SK-N-SH (cell line): ENCODE measurements around the gene NANOS3. TPM values are rescaled to one million over a fixed set of nuclear protein-coding genes. Genes with fewer than 3 reads are reported as not detected.
A peak's percentile ranks its signal among the peaks of the same experiment; 100 is the strongest.

Experiments
- CTCF ChIA-PET: fragments of 300-600, 350-600 bp; formaldehyde crosslinking; extraction: SDS; loops from one replicate; lab custom pipeline; 2021; lab: Yijun Ruan, JAX
- POLR2A ChIA-PET: fragments of 350-600 bp; sonication (Branson Sonifier 250); formaldehyde crosslinking; extraction: SDS; loops from one replicate; lab custom pipeline; 2020; ENCODE audit warnings: antibody characterized with exemption, inconsistent platforms; lab: Yijun Ruan, JAX
- DNase-seq: peaks from one replicate; pipeline ENCODE4 v3.0.0; 2012
- H2AFZ ChIP-seq: fragments of 200-600 bp; sonication (generic); 2 replicates; pipeline ENCODE4 v1.8.1; 2016; ENCODE audit warnings: antibody characterized with exemption, mild to moderate bottlenecking, low read depth
- H3F3A ChIP-seq: fragments of 200-600 bp; sonication (generic); replicated peaks from 2 replicates; pipeline ENCODE3; 2016; ENCODE audit warnings: antibody characterized with exemption, mild to moderate bottlenecking; ENCODE audit not compliant: insufficient read depth
- H3K27ac ChIP-seq, 2 experiments: fragments of 200-500 bp in 1 of 2; fragments of 200-600 bp in 1 of 2; sonication (Bioruptor generic) in 1 of 2; sonication (generic), shearing (Covaris generic) in 1 of 2; 2 replicates each; pipeline versions ENCODE4 v1.5.1 to v1.6.1; 2014 to 2016; ENCODE audit warnings: low read depth in 2 of 2, inconsistent platforms in 1 of 2, low read length in 1 of 2, mild to moderate bottlenecking in 1 of 2, mixed read lengths in 1 of 2
- H3K27me3 ChIP-seq: fragments of 200-600 bp; sonication (generic), shearing (Covaris generic); 2 replicates; pipeline ENCODE4 v1.6.1; 2016; ENCODE audit warnings: mixed run types; ENCODE audit not compliant: insufficient read depth
- H3K36me3 ChIP-seq, 2 experiments: fragments of 200-500 bp in 1 of 2; fragments of 200-600 bp in 1 of 2; sonication (Bioruptor generic) in 1 of 2; sonication (generic) in 1 of 2; replicated peaks in 1 of 2; 2 replicates each; pipeline versions ENCODE3 to v1.5.1; 2014 to 2016; ENCODE audit warnings: low read length in 1 of 2, mild to moderate bottlenecking in 1 of 2; ENCODE audit not compliant: insufficient read depth in 2 of 2, control insufficient read depth in 1 of 2
- H3K4me1 ChIP-seq, 2 experiments: fragments of 200-500 bp in 1 of 2; fragments of 200-600 bp in 1 of 2; sonication (Bioruptor generic) in 1 of 2; sonication (generic), shearing (Covaris generic) in 1 of 2; 2 replicates each; pipeline versions ENCODE4 v1.5.1 to v1.6.1; 2014 to 2016; ENCODE audit warnings: low read depth in 1 of 2, low read length in 1 of 2, mixed run types in 1 of 2; ENCODE audit not compliant: insufficient read depth in 2 of 2, control insufficient read depth in 1 of 2
- H3K4me2 ChIP-seq: fragments of 200-600 bp; sonication (generic), shearing (Covaris generic); 2 replicates; pipeline ENCODE4 v1.6.1; 2017; ENCODE audit warnings: mixed run types
- H3K4me3 ChIP-seq, 2 experiments: fragments of 200-500 bp in 1 of 2; fragments of 200-600 bp in 1 of 2; sonication (Bioruptor generic) in 1 of 2; sonication (generic), shearing (Covaris generic) in 1 of 2; 2 replicates each; pipeline versions ENCODE4 v1.5.1 to v1.8.1; 2014 to 2016; ENCODE audit warnings: low read depth in 2 of 2, inconsistent platforms in 1 of 2, low read length in 1 of 2, mild to moderate bottlenecking in 1 of 2, mixed read lengths in 1 of 2, moderate library complexity in 1 of 2
- H3K79me2 ChIP-seq: fragments of 200-600 bp; sonication (generic); 2 replicates; pipeline ENCODE4 v1.8.1; 2017; ENCODE audit warnings: mild to moderate bottlenecking; ENCODE audit not compliant: insufficient read depth
- H3K9ac ChIP-seq: fragments of 200-600 bp; sonication (generic); 2 replicates; pipeline ENCODE4 v1.6.1; 2017; ENCODE audit warnings: mixed run types
- H3K9me2 ChIP-seq: fragments of 200-600 bp; sonication (generic); 2 replicates; pipeline ENCODE4 v1.6.1; 2017; ENCODE audit warnings: mixed run types
- H3K9me3 ChIP-seq: fragments of 200-600 bp; sonication (generic); 2 replicates; pipeline ENCODE4 v1.6.1; 2017; ENCODE audit warnings: mixed run types, mild to moderate bottlenecking, moderate library complexity
- H4K20me1 ChIP-seq: fragments of 200-600 bp; sonication (generic); 2 replicates; pipeline ENCODE4 v1.6.1; 2017; ENCODE audit warnings: mild to moderate bottlenecking, mixed run types; ENCODE audit not compliant: insufficient read depth
- CTCF ChIP-seq: fragments of 200-600 bp; sonication (generic); IDR thresholded peaks from 2 replicates; pipeline ENCODE4 v1.6.1; 2017; ENCODE audit warnings: antibody characterized with exemption, mild to moderate bottlenecking, moderate library complexity
- EZH2phosphoT487 ChIP-seq: fragments of 200-600 bp; sonication (generic); IDR thresholded peaks from 2 replicates; pipeline ENCODE4 v1.6.1; 2017; ENCODE audit warnings: low read depth, mixed run types, mild to moderate bottlenecking, antibody characterized with exemption, moderate library complexity, borderline replicate concordance
- FOXM1 ChIP-seq: IDR thresholded peaks from 2 replicates; pipeline ENCODE4 v1.4.0; 2012; ENCODE audit warnings: low read depth, mild to moderate bottlenecking
- GABPA ChIP-seq: IDR thresholded peaks from 2 replicates; pipeline ENCODE4 v1.4.0; 2012; ENCODE audit warnings: low read depth, mild to moderate bottlenecking
- IRF3 ChIP-seq: fragments of 150-350 bp; IDR thresholded peaks from 2 replicates; pipeline ENCODE4 v1.6.1; 2016; ENCODE audit warnings: mild to moderate bottlenecking, low read depth, low read length
- JUND ChIP-seq: IDR thresholded peaks from 2 replicates; pipeline ENCODE4 v1.4.0; 2012
- MEF2A ChIP-seq: IDR thresholded peaks from 2 replicates; pipeline ENCODE4 v1.4.0; 2012; ENCODE audit warnings: low read depth, borderline replicate concordance
- NFIC ChIP-seq: IDR thresholded peaks from 2 replicates; pipeline ENCODE4 v1.4.0; 2012; ENCODE audit warnings: borderline replicate concordance
- NRF1 ChIP-seq: IDR thresholded peaks from 2 replicates; pipeline ENCODE4 v1.6.1; 2012; ENCODE audit warnings: low read depth, mild to moderate bottlenecking, low read length
- PBX3 ChIP-seq: IDR thresholded peaks from 2 replicates; pipeline ENCODE4; 2012
- POLR2AphosphoS5 ChIP-seq: IDR thresholded peaks from 2 replicates; pipeline ENCODE4 v1.6.1; 2012; ENCODE audit warnings: low read depth, low read length
- RFX5 ChIP-seq: IDR thresholded peaks from 2 replicates; pipeline ENCODE4 v1.6.1; 2012; ENCODE audit warnings: mild to moderate bottlenecking, improper control_type of control experiment, low read length
- SIN3A ChIP-seq: IDR thresholded peaks from 2 replicates; pipeline ENCODE4 v1.6.1; 2012; ENCODE audit warnings: low read depth, mild to moderate bottlenecking, low read length, moderate library complexity, borderline replicate concordance
- SMC3 ChIP-seq: IDR thresholded peaks from 2 replicates; pipeline ENCODE4 v1.6.1; 2012; ENCODE audit warnings: low read depth, low read length, improper control_type of control experiment
- TCF12 ChIP-seq: IDR thresholded peaks from 2 replicates; pipeline ENCODE4 v1.4.0; 2012
- YY1 ChIP-seq: IDR thresholded peaks from 2 replicates; pipeline ENCODE4 v1.4.0; 2012; ENCODE audit warnings: low read depth, mild to moderate bottlenecking
- ZBTB33 ChIP-seq: IDR thresholded peaks from 2 replicates; pipeline ENCODE4 v1.4.0; 2012; ENCODE audit warnings: low read depth, borderline replicate concordance
- WGBS: methylation state at CpG from one replicate; pipeline ENCODE4 v1.1.6; 2017; ENCODE audit warnings: low lambda C conversion rate; 5-methylcytosine and 5-hydroxymethylcytosine counted together
- polyA plus RNA-seq, 3 experiments: library from polyadenylated mRNA; depleted of rRNA; stranded (reverse); fragments of >200 nt; gene quantifications; 2 replicates each; pipeline ENCODE4 v1.2.3, GENCODE V29; 2012

Gene NANOS3
- polyA plus RNA-seq, 1 of the 3 experiments (the other 2 are of a cell fraction), result 0.53 TPM

- TF ChIP-seq EZH2phosphoT487, result no peak
- TF ChIP-seq MEF2A, result no peak
- TF ChIP-seq CTCF, result peak; percentile 91
- no peak for TF ChIP-seq ZBTB33
- TF ChIP-seq SMC3, result peak; percentile 96
- no peak for TF ChIP-seq IRF3
- no peak for TF ChIP-seq YY1
- TF ChIP-seq PBX3, result peak; percentile 37; the same call in 1 of the 2 replicates
- TF ChIP-seq FOXM1, result peak; percentile 30; the same call in 1 of the 2 replicates
- peak; percentile 71 for TF ChIP-seq TCF12
- peak; percentile 49; the same call in 1 of the 2 replicates for TF ChIP-seq SIN3A
Measured at GRCh38 chr19:13861714-13862531, 15.0 kb upstream of the NANOS3 start (continued).

GRCh38 chr19:13864046-13864666 lies 12.8 kb upstream of the NANOS3 start:
- Histone ChIP-seq H3K36me3 (no peaks in the 10 kb centered on the region), H3K9me3 (no peaks in the 10 kb centered on the region), H3K9me2 (no peaks in the 10 kb centered on the region), H4K20me1 (no peaks in the 10 kb centered on the region), H3K4me2 (no peak overlapping the region), H2AFZ (no peak overlapping the region), H3K79me2 (peaks cover 23% of the 10 kb centered on the region; the same call in 1 of the 2 replicates), H3F3A (peaks cover 30% of the 10 kb centered on the region), H3K4me1 (peaks cover 9 to 20% of the 10 kb centered on the region in 2 experiments; a peak in 3 of 4 replicates), H3K27ac (peak overlapping the region in 1 of 2 experiments; percentile 35; a peak in 1 of 4 replicates), H3K9ac (no peak overlapping the region), H3K27me3 (no peaks in the 10 kb centered on the region), H3K4me3 (no peak overlapping the region)
- CTCF ChIA-PET, result interaction anchor here (1.0 to 8.2 kb wide), 11 partner anchors 13 to 266 kb away, joined by 3 to 133 read pairs (median 11); partner anchors contain the start of gene MISP3
- no peak for DNase-seq
- 91% methylated on average over 7 of the region's 13 CpGs for WGBS
- POLR2A ChIA-PET, result no interaction called here
- TF ChIP-seq SMC3 (no peak), RFX5 (no peak), NFIC (no peak), CTCF (no peak), GABPA (no peak), EZH2phosphoT487 (no peak), ZBTB33 (no peak), POLR2AphosphoS5 (no peak), SIN3A (no peak), NRF1 (no peak), JUND (no peak)
